Muscle of leg (tissue), 11 donors: ENCODE data around the gene PTPN2. TPM values are rescaled to one million over a fixed set of nuclear protein-coding genes. Genes with fewer than 3 reads are reported as not detected.
A peak's percentile ranks its signal among the peaks of the same experiment; 100 is the strongest.
"Not testable (repeated sequence)": the region's sequence is repeated elsewhere in the genome, so short reads cannot be mapped to it uniquely, and the experiment has no call there.

Source experiments
- DNase-seq: peaks from one replicate; pipeline ENCODE4 v3.0.0; 2013
- H3K27ac ChIP-seq: one replicate; pipeline ENCODE4 v1.5.1; 2013; ENCODE audit warnings: mild to moderate bottlenecking, low read length, control low read depth
- H3K27me3 ChIP-seq: one replicate; pipeline ENCODE4 v1.6.1; 2013; ENCODE audit warnings: low read length; ENCODE audit not compliant: control insufficient read depth, insufficient read depth
- H3K36me3 ChIP-seq: one replicate; pipeline ENCODE4 v1.6.1; 2013; ENCODE audit warnings: low read length; ENCODE audit not compliant: control insufficient read depth, insufficient read depth
- H3K4me1 ChIP-seq: one replicate; pipeline ENCODE4 v1.6.1; 2013; ENCODE audit warnings: low read length; ENCODE audit not compliant: control insufficient read depth, insufficient read depth
- H3K4me3 ChIP-seq: one replicate; pipeline ENCODE4 v1.5.1; 2013; ENCODE audit warnings: low read length, control low read depth
- H3K9me3 ChIP-seq: replicated peaks from 2 replicates; pipeline ENCODE4 v1.6.1; 2013; ENCODE audit warnings: low read depth, low read length; ENCODE audit not compliant: control insufficient read depth
- WGBS: methylation state at CpG from one replicate; pipeline ENCODE4 v1.1.5; 2013; ENCODE audit warnings: missing lambda C conversion rate; ENCODE audit not compliant: insufficient coverage; 5-methylcytosine and 5-hydroxymethylcytosine counted together
- polyA plus RNA-seq, 8 donors: library from polyadenylated mRNA; unstranded; fragments of 120-200 nt; gene quantifications; one replicate each; pipeline versions ENCODE4 v1.2.1 to v1.2.3, GENCODE V29; 2013; ENCODE audit warnings: inconsistent platforms in 1 of 8, low replicate concordance in 1 of 8; ENCODE audit not compliant: insufficient read length in 8 of 8, insufficient read depth in 1 of 8
- total RNA-seq: library from RNA; stranded (reverse); fragments of 120-200 nt; gene quantifications from one replicate; pipeline ENCODE4 v1.2.4, GENCODE V29; 2013

PTPN2 gene
- total and polyA plus RNA-seq, 9 donors, result 22.7 to 34.1 (median 27.7) TPM

- H3K4me3 ChIP-seq, H3K4me1 ChIP-seq, H3K27ac ChIP-seq, H3K9me3 ChIP-seq, H3K36me3 ChIP-seq, DNase-seq: not testable (repeated sequence)
- WGBS, result under 1% methylated on average over 30 of the region's 51 CpGs
- H3K27me3 ChIP-seq, result peaks cover 30% of the 10 kb centered on the region
These were observed 12.8 kb upstream of the PTPN2 start for GRCh38 chr18:12896784-12897333.

- no CpG with 5 or more reads among the region's 2 CpGs for WGBS
- Histone ChIP-seq H3K27ac (no peak overlapping the region), H3K36me3 (no peaks in the 10 kb centered on the region), H3K27me3 (peaks cover 30% of the 10 kb centered on the region), H3K4me1 (no peaks in the 10 kb centered on the region), H3K4me3 (no peak overlapping the region), H3K9me3 (peaks cover under 1% of the 10 kb centered on the region)
- DNase-seq, result no peak
These were observed 11.6 kb upstream of the PTPN2 start for GRCh38 chr18:12895626-12896025.

- Histone ChIP-seq H3K4me3 (no peak overlapping the region), H3K27ac (no peak overlapping the region), H3K4me1 (no peaks in the 10 kb centered on the region), H3K27me3 (peaks cover 30% of the 10 kb centered on the region), H3K9me3 (peaks cover 4% of the 10 kb centered on the region), H3K36me3 (no peaks in the 10 kb centered on the region)
- 83% methylated on average over 1 of the region's 1 CpG for WGBS
- no peak for DNase-seq
These were observed 11.0 kb upstream of the PTPN2 start for GRCh38 chr18:12895014-12895413.

GRCh38 chr18:12891561-12891960 lies 7.5 kb upstream of the PTPN2 start:
- H3K4me1 ChIP-seq, result no peaks in the 10 kb centered on the region
- H3K27ac ChIP-seq, result no peak overlapping the region
- H3K9me3 ChIP-seq, result peaks cover 4% of the 10 kb centered on the region
- no peaks in the 10 kb centered on the region for H3K36me3 ChIP-seq
- no peak overlapping the region for H3K4me3 ChIP-seq
- WGBS, result no CpG with 5 or more reads among the region's 6 CpGs
- peaks cover 15% of the 10 kb centered on the region for H3K27me3 ChIP-seq
- no peak for DNase-seq

- Histone ChIP-seq H3K4me1 (no peaks in the 10 kb centered on the region), H3K36me3 (no peaks in the 10 kb centered on the region), H3K27ac (no peak overlapping the region), H3K9me3 (peaks cover 4% of the 10 kb centered on the region), H3K4me3 (no peak overlapping the region), H3K27me3 (peaks cover 15% of the 10 kb centered on the region)
- DNase-seq, result no peak
- WGBS, result 86% methylated on average over 1 of the region's 3 CpGs
These were observed 6.9 kb upstream of the PTPN2 start for GRCh38 chr18:12890964-12891363.

GRCh38 chr18:12886498-12887126 lies 2.6 kb upstream of the PTPN2 start:
- no peaks in the 10 kb centered on the region for H3K36me3 ChIP-seq
- H3K9me3 ChIP-seq, result peaks cover 4% of the 10 kb centered on the region
- no peak for DNase-seq
- no CpG with 5 or more reads among the region's 2 CpGs for WGBS
- no peaks in the 10 kb centered on the region for H3K27me3 ChIP-seq
- H3K4me3 ChIP-seq, result no peak overlapping the region
- H3K4me1 ChIP-seq, result peaks cover 4% of the 10 kb centered on the region
- H3K27ac ChIP-seq, result no peak overlapping the region

GRCh38 chr18:12885500-12885899 lies 1.5 kb upstream of the PTPN2 start:
- H3K27ac ChIP-seq, result no peak overlapping the region

GRCh38 chr18:12884406-12885323 lies 628 bp upstream of the PTPN2 start:
- H3K4me3 ChIP-seq, result peak overlapping the region; percentile 62
- peak overlapping the region; percentile 81 for H3K27ac ChIP-seq
- H3K36me3 ChIP-seq, result no peaks in the 10 kb centered on the region
- H3K4me1 ChIP-seq, result peaks cover 11% of the 10 kb centered on the region
- WGBS, result 0% methylated on average over 13 of the region's 35 CpGs
- no peak for DNase-seq
- no peaks in the 10 kb centered on the region for H3K27me3 ChIP-seq
- no peaks in the 10 kb centered on the region for H3K9me3 ChIP-seq

More at GRCh38 chr18:12885500-12885899, 1.5 kb upstream of the PTPN2 start:
- Histone ChIP-seq H3K36me3 (no peaks in the 10 kb centered on the region), H3K4me1 (peaks cover 11% of the 10 kb centered on the region), H3K27me3 (no peaks in the 10 kb centered on the region), H3K9me3 (peaks cover 2% of the 10 kb centered on the region), H3K4me3 (no peak overlapping the region)
- 41% methylated on average over 3 of the region's 4 CpGs for WGBS
- no peak for DNase-seq

GRCh38 chr18:12883372-12883683 lies 709 bp downstream of the PTPN2 start:
- DNase-seq, result no peak
- WGBS, result under 1% methylated on average over 38 of the region's 38 CpGs
- Histone ChIP-seq H3K9me3 (no peaks in the 10 kb centered on the region), H3K36me3 (no peaks in the 10 kb centered on the region), H3K27me3 (no peaks in the 10 kb centered on the region), H3K4me1 (peaks cover 11% of the 10 kb centered on the region), H3K4me3 (peak overlapping the region; percentile 62), H3K27ac (peak overlapping the region; percentile 97)
